EH (cell line): ENCODE measurements around the gene HSPB7.
"Not testable (repeated sequence)": the region's sequence is repeated elsewhere in the genome, so short reads cannot be mapped to it uniquely, and the experiment has no call there.

Experiments
- DNase-seq: peaks from one replicate; pipeline ENCODE4 v3.0.0-alpha.2; 2015; ENCODE audit warnings: low read depth

Gene HSPB7

DNA sequence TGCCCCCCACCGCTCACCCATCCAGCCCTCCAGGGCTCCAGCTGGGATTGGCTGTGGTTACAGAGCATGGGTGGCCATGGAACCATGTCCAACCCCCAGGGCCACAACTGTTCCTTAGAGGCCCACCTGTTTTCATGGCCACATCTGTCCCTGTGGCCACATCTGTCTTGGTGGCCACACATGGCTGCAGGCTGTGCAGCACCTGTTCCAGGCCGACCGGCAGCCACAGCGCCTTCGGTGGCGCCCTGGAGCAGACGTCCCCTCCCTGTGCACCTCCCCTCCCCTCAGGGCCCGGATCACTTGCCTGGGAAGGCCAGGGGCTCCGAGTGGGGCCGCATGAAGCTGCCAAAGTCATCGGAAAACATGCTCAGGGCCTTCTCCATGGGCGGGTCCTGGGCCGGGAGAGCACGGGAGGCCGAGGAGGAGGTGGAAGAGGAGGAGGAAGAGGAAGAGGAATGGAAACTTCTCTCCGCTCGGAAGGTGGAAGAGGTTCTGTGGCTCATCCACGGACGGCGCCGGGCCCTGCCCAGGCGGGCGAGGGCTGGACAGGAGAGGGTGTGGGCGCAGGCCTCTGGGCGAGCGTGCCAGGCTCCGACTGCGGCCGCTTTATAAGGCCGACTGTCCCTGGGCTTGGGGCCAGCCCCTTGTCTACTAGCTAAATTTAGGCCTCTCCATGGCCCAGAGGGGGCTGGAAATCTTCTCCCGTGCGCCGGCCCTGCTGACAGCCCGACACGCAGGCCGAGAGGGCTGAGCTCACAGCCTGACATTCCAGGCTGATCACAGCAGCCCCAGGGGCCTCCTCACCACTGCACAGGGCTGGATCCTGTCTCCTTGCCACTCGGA, at the start of gene HSPB7:
Gene HSPB7 (minus strand): TSS at position 583 of the 843 bp plus-strand sequence. CDS start 80 bp downstream, at position 503.
- peak; percentile 96 for DNase-seq

DNA sequence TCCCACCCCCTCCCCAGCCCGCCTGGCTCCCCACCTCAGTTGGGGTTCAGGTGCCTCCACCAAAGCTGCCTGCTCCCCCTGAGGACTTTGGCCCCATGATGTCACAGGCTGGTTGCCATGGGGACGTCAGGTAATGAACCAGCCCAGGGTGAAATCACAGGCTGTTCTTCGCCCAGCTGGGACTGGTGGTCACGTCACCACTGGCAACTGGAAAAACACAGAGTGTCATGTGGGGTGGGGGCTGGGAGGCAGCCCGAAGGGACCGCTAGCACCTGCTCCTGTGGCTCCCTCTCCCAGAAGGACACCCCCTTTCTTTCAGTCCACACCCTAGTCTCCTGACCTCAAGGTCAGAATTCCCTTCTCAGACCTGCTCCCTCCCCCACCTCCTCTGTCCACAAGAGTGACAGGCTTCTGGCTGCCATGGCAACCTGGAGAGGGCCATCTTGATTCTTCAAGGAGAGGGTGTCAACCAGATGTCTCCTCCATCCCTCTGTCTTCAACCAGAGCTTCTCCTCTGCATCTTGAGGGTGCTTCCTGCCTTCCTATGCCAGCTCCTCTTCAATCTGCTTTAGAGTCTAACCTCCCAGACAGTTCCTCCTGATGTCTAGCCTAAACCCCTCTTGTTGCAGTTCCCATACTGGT, 49.4 kb upstream of the HSPB7 start:
- DNase-seq = no peak

DNA sequence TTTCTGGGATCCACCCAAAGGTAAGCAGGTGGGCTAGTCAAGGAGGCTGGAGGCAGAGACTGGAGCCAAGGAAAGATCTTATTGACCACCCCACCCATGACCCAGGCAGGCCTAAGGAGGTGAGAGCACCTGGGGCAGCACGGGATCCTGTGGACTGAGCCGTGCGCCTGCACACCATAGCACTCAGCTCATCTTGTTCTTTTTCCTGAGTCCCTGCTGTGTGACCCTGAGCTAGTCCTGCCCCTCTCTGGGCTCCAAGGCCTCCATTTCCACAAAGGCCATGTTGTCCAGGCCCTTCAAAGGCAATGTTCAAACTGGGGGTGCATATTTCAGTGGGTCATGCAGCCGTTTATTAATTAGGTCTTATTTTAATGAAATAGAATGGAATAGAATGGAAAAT, 48.4 kb upstream of the HSPB7 start:
- DNase-seq = no peak

DNA sequence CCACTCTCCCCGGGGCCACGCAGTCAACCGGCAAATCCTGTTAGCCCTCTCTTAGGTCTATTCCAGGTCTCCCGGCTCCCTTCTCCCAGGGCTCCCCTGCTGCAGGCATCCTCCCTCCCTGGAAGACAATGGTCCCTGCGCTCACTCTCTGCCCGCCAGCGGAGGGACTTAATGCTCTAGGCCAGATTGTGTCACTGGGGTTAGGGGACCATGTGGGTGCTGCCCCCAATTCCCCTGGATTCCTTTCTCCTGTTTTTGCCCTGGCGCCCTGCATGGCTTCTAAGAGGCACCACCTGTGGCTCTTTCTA, 47.4 kb upstream of the HSPB7 start:
- no peak for DNase-seq

DNA sequence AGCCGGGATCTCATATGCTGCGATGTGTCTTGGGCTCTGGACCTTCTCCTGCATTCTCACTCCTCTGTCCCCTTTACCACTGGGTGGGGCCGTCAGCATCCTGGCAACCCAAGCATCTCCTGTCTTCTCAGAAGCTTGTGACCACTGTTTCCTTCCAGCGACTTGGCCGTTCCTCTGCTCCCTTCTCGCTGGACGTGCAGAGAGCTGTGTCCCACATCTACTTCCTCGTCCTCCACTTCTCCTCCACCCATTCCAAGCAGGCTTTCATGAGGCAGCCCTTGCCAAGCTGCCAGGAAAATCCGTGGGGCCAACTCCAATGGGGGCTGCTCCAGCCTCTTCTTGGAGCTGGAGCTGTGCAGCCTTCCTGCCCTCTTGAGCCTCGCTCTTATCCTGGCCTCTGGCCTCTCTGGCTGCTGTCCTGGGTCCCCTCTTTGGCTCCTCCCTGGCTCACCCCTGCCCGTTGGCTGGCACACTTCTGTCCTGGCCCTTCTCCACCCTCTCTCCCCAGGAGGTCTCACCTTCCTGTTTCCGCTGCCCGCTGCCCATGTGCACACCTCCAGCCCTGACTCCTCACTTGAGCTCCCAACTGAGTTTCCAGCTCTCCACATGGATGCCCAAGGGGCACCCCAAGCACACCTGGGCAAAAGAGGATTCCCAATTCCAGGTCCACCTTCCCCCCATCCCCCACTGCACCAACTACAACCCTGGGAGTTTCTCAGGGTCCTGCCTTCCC, 46.9 kb upstream of the HSPB7 start:
- DNase-seq = no peak

DNA sequence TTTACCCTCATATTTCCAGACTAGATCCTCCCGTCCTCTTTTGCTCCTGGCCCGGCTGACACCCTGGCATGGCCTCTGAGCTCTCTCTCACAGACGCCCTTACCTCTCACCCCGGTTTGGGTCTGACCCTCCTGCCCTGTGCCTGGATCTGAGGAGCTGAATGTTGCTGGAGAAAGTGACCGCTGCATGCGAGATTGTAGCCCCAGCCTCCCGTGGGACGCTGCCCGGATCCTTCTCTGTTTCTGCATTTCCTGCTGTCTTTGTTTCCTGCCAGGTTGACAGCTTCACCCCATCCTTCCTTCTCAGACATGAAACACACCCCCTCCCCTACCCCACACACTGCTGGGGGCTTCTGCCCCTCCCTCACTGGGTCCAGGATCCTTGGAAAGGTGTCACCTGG, 46.1 kb upstream of the HSPB7 start:
- no peak for DNase-seq

DNA sequence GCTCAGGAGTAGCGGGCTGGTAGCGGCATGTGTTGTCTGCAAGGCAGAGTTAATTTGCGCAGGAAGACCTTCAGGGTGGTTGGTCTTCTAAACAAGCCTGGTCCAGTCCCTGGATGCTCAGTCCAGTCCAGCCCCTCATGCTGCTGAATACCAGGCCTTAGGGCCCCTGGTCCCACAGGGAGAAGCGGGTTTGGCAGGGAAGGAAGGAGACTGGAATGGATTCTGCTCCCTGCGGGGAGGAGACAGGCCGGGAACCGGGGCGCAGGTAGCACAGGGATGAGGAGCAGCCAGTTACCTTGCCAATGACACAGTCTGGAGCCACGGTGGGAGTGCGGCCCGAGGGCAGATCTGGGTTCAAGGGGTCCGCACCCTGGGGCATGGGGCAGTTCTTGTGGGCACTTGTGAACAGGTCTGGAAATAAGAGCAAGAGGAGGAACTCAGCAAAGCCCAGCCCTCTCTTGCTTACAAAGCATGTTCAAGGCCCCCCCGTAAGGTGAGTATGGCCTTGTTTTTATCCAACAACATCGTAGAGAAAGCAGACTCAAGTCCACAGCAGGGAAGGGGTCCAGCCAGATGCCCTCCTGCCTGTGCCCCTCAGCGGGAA, 45.5 kb upstream of the HSPB7 start:
- no peak for DNase-seq

DNA sequence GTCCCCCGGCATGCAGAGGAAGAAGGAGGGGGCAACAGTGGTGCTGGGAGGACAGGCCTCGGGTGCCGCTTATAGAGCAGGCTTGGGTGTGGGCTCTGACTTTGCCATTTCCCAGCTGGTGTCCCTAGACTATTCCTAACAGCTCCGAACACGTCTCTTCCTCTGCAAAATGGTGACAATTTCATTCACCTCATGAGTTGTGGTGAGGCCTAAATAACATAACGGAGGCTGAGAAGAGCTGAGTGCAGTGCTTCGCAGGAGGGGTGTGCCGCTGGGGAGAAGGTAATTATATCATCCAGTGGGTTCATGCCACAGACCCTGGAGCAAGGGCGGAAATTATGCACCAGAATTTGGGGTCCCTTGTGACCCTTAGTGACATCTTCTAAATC, 44.8 kb upstream of the HSPB7 start:
- not testable (repeated sequence) for DNase-seq

DNA sequence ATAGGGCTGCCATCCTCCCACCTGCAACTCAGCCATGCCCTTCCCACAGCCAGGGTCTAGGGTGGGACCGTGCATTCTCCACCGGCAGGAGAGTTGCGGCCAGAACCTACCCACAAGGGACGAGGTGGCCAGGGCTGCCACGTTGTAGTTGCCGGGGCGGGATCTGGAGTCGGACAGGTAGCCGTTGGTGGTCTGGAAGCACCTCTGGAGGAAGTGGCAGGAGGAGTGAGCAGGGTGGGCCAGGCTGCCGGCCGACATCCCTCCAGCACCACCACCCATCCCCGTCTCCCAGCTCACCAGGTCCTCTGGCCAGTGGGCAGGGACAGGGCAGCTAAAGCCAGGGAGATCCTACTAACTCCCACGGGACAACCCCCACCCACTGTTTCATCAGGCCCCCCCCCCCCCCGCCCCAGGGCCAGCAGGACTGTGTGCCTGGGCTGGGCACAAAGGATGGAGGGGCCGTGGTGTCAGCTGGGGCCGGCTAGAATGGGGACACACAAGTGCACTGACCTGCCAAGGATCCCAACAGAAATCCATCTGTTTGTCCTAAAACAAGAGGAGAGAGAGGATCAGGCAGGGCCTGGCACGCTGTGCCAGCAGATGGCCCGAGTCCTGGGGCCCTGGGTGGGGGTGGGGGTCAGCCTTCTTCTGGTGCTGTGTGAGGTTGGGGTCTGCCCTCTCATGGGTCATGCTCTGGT, 44.3 kb upstream of the HSPB7 start:
- not testable (repeated sequence) for DNase-seq

DNA sequence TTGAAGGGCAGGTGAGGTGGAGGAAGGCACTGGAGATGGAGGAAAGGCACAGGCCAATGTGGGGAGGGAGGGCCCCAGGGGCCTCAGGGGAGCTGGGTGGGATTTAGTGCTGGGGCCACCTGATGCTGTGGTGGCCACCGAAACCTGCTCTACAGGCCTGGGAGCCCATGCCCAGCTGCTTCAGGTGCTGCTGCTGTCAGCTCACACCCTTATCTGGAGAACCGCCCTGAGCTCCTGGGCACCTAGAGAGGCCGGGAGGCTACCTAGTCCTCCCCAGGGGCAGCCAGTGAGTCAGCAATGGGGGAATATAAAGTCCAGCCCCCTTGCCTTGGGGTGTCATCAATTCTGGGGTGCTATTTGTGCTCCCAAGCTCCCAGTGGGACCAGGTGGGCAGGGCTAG, 43.4 kb upstream of the HSPB7 start:
- DNase-seq = no peak

DNA sequence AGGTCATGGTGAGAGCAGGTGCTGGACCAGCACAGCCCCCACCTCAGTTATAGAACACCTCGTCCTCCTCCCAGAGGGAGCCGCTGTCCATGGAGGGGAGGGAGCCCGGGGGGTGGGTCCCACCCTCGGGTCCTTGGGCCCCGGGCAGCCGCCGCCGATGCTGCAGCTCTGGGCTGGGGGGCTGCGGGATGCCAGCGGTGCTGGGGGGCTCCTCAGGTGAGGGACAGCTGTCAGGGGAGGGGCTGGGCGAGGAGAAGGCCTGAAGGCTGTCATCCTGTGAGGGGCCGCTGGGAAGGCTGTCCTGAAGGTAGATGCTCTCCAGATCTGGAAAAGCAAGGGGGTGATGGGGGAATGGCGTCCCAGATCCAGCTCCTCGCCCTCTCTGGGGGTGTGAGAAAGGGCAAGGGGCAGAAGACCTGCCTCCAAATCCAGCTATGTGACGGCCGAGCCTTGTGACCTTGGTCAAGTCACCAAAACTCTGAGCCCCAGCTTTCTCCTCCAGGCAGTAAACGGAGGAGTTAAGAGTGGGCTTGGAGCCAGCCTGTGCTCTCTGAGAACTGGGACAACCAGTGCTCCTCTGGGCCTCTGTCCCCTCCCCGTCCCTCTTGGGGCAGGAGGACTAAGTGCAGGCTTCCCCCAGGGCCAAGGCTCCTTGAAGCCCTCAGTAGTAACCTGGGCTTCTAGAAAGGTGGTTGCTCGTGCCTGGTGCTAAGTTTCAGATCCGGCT, 40.7 kb upstream of the HSPB7 start:
- not testable (repeated sequence) for DNase-seq

DNA sequence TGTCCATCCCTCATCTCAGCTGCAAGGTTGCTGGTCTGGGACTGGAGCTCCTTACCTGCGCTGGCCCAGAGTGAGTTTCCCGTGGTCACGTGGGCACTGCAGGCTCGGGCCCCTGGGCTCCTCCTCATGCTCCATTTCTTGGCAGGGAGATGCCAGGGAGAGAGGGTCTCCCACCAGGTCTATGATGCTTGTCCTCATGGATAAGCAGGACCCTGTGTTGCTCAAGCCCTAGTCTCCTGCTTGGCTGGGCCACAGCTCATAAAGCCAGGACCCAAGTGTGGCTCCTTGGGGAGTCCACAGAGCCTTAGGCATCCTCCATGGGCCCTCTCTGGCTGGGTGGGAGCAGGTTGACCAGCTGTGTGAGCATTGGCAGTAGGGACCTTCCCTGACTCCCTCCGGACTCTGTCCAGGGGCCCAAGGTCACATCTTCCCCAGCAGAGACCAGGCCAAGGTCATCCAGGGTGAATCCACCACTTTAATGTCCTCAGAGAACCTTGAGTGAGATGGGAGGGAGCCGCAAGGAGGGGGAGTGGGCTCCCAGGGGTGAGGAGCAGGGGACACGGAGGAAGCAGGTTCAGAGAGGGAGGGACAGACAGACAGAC, 39.6 kb upstream of the HSPB7 start:
- DNase-seq = not testable (repeated sequence)

DNA sequence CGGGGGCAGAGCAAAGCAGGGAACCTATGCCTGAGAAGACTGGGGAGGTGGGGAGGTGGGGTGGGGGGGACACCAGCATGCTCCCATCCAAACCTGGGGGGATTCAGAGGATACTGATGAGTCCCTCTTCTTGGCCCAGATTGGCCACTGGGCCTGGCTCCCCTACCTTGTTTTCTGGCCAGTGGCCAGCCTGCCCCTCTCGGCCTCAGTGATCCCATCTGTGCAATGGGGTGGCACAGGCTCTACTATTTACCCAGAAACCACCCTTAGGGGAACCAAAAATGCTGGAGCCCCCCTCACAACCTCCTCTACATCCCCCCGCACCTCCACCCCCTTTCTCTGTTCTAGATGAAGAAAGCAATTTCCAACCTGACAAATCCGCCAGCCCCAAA, 38.7 kb upstream of the HSPB7 start:
- not testable (repeated sequence) for DNase-seq

DNA sequence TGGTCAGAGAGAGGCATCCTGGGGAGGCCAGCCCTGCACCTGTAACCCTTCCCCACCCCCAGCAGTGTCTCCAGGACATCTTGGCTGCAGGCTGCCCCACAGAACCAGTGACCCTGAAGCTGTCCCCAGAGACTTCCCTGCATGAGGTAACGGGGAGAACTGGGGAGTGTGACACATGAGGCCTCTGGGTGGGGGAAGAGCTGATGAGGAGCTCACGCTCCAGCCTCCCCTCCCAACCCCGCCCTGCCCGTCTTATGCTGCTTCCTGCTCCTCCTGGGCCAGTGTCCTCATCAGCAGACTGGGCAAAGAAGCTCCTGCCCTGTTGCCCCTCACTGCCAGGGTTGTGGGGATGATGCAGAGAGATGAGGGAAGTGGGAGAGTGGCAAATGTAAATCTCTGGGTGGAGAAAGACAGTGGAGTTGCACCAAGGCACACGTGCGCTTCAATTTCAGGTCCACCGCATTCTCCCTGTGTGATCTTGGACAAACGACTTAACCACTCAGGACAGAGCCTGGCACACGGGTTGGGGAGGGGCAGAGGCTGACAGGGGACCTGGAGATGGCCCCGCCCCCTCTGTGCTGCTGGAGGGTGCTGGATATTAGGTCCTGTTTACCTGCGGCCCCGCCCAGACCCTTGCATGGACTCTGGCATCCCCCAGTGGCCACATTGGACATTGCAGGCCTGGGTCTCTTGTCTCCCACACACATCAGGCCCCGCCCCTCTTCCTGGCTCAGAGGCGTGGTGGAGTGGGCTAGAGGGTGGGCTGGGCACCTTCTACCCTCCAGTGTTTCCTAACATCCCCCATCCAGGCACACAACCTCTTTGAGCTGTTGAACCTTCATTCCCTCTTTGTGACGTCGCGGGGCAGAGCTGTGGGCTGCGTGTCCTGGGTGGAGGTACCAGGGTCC, 38.0 kb upstream of the HSPB7 start:
- DNase-seq = peak; percentile 72

DNA sequence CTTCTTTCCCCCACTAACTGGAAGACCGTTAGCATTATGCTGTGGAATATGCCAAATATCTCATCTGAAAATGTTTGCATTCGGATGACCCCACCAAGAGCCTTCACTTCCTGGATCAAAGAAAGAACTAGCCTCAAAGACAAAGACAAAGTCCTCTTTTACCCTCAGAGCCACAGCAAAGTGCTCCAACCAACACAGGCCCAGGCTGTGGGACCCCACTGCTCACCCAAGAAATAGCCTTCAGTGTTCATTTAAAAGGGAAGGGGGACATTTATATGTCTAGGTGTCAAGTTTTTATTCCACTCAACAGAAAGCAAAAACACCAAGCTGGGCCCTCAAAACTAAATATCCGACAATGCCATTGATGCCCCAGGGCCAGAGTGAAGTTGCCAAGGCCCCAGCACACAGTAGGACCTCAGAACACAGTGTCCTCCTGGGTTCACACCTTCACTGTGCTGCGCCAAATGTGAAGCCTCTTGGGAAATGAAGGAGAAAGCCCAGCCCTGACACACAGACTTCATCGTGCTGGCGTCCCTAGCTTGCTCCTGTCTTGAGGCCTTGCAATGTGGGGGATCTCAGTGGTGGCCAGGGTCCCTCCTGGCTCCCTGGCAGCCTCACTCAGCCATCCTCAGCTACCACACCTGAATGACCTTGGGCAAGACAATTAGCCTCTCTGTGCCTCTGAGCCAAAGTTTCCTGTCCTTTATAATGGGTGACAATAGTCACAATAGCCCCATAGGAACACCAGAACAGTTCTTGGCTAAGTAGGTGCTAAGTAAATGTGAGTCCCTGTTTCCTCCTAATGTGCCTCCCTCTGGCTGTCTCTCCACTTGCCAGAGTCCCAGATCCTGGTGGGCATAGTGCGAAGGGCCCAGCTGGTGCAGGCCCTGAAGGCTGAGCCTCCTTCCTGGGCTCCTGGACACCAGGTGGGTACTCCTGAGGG, 37.0 kb upstream of the HSPB7 start:
- no peak for DNase-seq

DNA sequence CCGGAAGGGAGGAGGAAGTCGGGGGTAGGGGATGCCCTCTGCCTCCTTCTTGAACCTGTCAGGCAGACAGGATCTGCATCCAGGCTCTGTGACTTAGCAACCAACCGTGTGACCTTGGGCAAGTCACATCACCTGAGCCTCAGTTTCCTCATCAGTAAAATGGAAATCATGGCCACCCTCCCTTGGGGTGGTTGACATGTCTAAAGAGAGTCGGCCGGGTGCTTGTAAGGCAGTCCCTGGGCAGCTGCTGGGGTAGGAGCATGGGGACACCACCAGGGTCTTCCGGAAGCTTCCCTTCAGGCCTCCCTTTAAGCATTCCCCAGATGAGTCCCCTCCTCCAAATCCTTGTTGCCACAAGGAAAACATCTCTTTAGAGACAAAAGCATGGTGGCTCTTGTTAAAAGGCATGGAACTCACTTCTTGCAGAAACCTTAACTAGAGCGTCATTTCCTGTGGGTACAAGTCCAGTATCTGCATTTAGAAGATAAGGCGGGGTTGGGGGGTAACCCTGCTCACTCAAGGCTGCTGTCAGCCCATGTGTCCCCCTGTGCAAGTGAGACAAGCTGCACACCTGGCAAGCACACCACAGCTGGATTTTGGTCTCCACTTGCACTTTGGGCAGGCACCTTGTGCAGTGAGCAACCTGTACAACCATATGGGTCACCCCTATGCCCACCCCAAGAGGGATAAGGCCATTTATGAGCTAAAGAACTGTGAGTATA, 36.1 kb upstream of the HSPB7 start:
- no peak for DNase-seq

DNA sequence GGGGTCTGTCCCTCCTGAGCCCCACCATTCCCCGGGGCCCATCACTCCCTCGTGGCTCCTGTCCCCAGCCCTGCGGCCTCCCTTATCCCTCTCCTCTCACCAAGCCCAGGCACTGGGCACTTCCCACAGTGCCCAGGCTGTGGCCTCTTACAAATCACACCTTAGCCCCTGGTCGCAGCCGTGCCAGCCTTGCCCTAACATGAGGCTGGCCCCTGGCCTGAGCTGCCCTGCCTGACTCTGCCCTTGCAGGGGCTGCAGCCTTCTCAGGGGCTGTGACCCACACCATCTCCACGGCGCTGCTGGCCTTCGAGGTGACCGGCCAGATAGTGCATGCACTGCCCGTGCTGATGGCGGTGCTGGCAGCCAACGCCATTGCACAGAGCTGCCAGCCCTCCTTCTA, 34.1 kb upstream of the HSPB7 start:
- not testable (repeated sequence) for DNase-seq

DNA sequence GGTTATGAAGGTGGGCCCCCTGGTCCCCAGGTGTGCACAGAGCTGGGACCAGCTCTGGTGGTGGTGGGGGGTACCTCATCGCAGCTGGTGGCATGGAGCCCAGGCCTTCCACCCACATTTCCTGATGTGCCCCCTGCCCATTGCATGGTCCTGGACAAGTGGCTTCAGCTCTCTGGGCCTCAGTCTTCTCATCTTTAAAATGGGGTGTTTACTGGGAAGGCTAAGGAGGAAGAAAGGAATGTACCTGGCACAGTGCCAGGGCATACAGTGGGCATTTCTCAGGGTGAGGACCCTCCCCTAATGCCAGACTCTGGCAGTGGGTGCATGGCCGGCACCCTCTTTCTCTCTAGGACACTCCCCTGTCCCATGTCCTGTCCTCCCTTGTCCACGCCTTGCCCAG, 33.2 kb upstream of the HSPB7 start:
- DNase-seq = no peak
